AG04449 (cell line): ENCODE data around the gene PLD1.

Experiments
- CTCF ChIA-PET: fragments of 350-600 bp; formaldehyde crosslinking; extraction: SDS; loops from one replicate; lab custom pipeline; 2021; ENCODE audit warnings: antibody characterized with exemption; lab: Yijun Ruan, JAX
- POLR2A ChIA-PET: fragments of 400-600, 350-600 bp; formaldehyde crosslinking; extraction: SDS; loops from one replicate; lab custom pipeline; 2020; ENCODE audit warnings: antibody characterized with exemption, inconsistent platforms; lab: Yijun Ruan, JAX
- DNase-seq: peaks from one replicate; pipeline ENCODE4 v3.0.0-alpha.2; 2010; ENCODE audit warnings: low read depth, low spot score
- H3K4me3 ChIP-seq: 2 replicates; pipeline ENCODE4 v1.5.1; 2011; ENCODE audit warnings: low read depth, mild to moderate bottlenecking, control low read depth, low read length
- TF ChIP-seq, protein P1 (sequence below): IDR thresholded peaks from one replicate; pipeline ENCODE4 v1.5.1; 2011; ENCODE audit warnings: mild to moderate bottlenecking, moderate library complexity, low read length, control low read depth, inconsistent platforms; ENCODE audit not compliant: insufficient read depth; ENCODE audit errors: missing control alignments

The PLD1 gene

DNA sequence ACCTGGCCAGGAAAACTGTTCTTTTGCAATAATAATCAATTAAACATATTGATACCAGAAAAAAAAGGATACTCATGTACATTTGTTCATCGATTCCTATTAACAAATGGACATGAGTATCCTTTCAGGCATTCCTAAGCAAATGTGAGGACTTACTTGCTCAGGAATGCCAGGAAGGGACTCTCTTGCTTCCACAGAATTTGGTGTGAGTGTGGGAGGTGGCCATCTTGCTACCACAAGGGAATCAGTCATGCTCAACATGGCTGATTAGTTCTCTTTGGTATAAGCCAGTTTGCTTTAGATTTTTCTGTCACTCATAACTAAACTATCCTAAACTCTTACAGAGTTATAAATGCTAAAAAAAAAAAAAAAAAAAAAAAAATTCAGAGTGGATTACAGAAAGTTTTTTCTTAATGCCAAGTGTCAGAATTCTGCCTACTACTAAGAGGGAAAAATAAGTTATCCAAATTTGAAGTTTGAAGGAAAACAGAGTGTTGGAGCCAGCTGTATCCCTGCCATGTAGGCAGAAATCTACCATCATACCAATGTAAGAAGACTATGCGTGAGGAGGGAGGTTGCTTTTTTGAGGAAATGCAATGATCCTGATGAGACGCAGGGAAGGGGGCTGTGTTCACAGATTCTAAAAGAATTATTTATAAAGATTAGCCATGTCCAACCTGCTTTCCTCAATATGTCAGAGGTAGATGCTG lies 98.7 kb downstream of the PLD1 start:
- peak; percentile 14 for DNase-seq
- TF ChIP-seq, protein P1, sequence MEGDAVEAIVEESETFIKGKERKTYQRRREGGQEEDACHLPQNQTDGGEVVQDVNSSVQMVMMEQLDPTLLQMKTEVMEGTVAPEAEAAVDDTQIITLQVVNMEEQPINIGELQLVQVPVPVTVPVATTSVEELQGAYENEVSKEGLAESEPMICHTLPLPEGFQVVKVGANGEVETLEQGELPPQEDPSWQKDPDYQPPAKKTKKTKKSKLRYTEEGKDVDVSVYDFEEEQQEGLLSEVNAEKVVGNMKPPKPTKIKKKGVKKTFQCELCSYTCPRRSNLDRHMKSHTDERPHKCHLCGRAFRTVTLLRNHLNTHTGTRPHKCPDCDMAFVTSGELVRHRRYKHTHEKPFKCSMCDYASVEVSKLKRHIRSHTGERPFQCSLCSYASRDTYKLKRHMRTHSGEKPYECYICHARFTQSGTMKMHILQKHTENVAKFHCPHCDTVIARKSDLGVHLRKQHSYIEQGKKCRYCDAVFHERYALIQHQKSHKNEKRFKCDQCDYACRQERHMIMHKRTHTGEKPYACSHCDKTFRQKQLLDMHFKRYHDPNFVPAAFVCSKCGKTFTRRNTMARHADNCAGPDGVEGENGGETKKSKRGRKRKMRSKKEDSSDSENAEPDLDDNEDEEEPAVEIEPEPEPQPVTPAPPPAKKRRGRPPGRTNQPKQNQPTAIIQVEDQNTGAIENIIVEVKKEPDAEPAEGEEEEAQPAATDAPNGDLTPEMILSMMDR: no peak
- H3K4me3 ChIP-seq: no peak overlapping the region
- CTCF ChIA-PET: interaction anchor here (0.6 to 2.4 kb wide), 3 partner anchors 8 to 283 kb away, joined by 3 to 10 read pairs (median 5); no protein-coding TSS in a partner anchor
- POLR2A ChIA-PET: interaction anchor here (0.7 kb wide), 1 partner anchor 10 kb away, joined by 5 read pairs; no protein-coding TSS in a partner anchor

DNA sequence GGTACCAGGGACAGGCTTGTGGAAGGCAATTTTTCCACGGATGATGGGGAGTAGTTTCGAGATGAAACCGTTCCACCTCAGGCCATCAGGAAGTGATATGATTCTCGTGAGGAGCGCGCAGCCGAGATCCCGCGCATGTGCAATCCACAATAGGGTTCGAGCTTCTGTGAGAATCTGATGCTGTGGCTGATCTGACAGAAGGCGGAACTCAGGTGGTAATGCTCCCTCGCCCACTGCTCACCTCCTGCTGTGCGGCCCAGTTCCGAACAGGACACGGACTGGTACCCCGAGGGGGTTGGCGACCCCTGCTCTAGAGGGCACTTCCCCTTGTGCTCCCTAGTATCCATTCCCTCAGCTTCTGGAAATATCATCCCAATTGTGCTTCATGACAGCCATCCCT lies 99.9 kb downstream of the PLD1 start:
- H3K4me3 ChIP-seq: no peak overlapping the region
- ChIA-PET CTCF (interaction anchor here (1.0 to 1.8 kb wide), 2 partner anchors 62 to 119 kb away, joined by 3 to 5 read pairs; no protein-coding TSS in a partner anchor), POLR2A (no interaction called here)
- no peak for DNase-seq
- TF ChIP-seq, protein P1: no peak

DNA sequence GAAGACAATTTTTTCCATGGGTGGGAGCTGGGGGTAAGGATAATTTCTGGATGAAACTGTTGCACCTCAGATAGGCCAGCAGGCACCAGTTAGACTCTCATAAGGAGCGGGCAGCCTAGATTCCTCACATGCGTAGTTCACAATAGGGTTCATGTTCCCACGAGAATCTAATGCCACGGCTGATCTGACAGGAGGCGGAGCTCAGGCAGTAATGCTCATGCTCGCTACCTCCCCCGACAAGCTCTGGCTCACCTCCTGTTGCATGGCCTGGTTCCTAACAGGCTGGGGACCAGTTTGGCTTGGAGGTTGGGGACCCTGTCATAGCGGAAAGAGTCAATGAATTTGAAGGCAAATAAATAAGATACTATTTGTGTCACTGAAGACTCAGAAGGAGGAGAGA lies 105.5 kb downstream of the PLD1 start:
- no peak overlapping the region for H3K4me3 ChIP-seq
- TF ChIP-seq, protein P1: no peak
- ChIA-PET POLR2A (no interaction called here), CTCF (interaction anchor here (1.0 to 3.6 kb wide), 9 partner anchors 9 to 129 kb away, joined by 3 to 33 read pairs (median 4); no protein-coding TSS in a partner anchor)
- no peak for DNase-seq

DNA sequence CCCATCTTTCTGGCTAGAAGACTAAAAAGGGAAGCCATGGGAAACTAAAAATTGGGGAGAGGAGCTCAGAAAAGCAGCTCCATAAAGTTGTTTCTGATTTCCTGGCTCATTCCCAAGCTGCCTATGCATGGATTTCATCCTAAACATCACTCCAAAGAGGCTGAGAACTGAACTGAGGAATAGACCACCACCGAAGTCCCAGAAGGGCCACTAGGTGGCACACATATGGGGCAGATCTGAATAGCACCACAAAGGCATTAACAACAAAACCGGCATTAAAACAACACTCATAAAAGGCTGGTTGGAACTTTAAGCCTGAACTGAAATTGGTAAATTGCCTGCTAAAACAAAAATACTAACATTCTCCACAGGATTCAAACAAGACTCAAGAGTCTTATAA lies 106.3 kb downstream of the PLD1 start:
- ChIA-PET CTCF (interaction anchor here (0.6 to 3.6 kb wide), 21 partner anchors 8 to 130 kb away, joined by 3 to 33 read pairs (median 4); no protein-coding TSS in a partner anchor), POLR2A (no interaction called here)
- no peak overlapping the region for H3K4me3 ChIP-seq
- no peak for DNase-seq
- TF ChIP-seq, protein P1: peak; percentile 57

DNA sequence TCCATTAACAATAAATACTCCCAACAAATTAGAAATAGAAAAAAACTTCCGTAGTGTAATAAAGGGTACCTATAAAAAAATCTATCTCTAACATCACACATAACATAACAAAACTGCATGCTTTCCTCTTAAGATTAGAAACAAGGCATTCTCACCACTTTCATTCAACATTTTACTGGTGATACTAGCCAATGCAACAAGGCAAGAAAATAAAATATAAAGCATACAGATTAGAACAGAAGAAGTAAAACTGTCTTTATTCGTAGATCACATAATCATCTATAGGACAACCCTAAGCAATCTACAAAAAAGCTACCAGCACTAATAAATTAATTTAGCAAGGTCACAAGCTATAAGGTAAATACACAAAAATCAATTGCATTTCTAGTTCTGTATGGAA lies 107.1 kb downstream of the PLD1 start:
- POLR2A ChIA-PET: no interaction called here
- CTCF ChIA-PET: interaction anchor here (0.9 to 3.6 kb wide), 17 partner anchors 8 to 131 kb away, joined by 3 to 33 read pairs (median 5); no protein-coding TSS in a partner anchor
- no peak for DNase-seq
- no peak overlapping the region for H3K4me3 ChIP-seq
- TF ChIP-seq, protein P1: no peak

DNA sequence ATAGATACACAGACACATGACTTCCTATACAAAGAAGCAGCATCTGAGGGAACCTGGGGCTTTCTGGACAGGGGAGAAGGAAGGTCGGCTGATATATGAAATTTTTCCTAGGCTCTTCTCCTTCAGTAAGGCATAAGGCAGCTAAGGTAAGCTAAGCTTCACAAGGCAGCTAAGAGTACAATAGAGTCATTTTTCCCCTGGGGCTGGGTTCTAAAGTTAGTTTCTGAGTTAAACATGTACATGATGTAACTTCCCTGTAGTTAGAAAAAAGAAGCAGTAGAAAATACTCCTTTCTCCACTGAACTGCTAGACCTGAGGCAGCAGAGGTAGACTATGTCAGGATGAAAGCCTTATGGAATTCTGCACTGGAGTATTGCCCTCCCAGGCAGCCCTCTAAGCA lies 109.6 kb downstream of the PLD1 start:
- CTCF ChIA-PET: interaction anchor here (1.1 to 2.9 kb wide), 2 partner anchors 28 to 72 kb away, joined by 4 to 15 read pairs; no protein-coding TSS in a partner anchor
- TF ChIP-seq, protein P1: no peak
- DNase-seq: no peak
- POLR2A ChIA-PET: no interaction called here
- H3K4me3 ChIP-seq: no peak overlapping the region
